Measurements from ENCODE around the gene GRIFIN.

GRCh38 chr7:2437136-2437535, 39.1 kb downstream of the GRIFIN start:
- TF ChIP-seq CTCF (IDR thresholded peaks at IDR 0.05) (no peak), HEYL (CRISPR knock-in tag; IDR thresholded peaks at IDR 0.05) (no peak), SREBF2 (IDR thresholded peaks at IDR 0.05) (no peak), JUN (IDR thresholded peaks at IDR 0.05) (no peak), POLR2A (IDR thresholded peaks at IDR 0.05; ENCODE audit: low read length) (no peak)

All from A549 (cell line).